ENCODE data around the gene PLRG1. TPM values are rescaled to one million over a fixed set of nuclear protein-coding genes. Genes with fewer than 3 reads are reported as not detected.
A peak's percentile ranks its signal among the peaks of the same experiment; 100 is the strongest.

The PLRG1 gene
- total RNA-seq, 1 experiment from 2014 or later: 116 TPM

- ChIA-PET CTCF (no interaction called here), POLR2A (ENCODE audit: low non-redundant PET) (no interaction called here)
- intact Hi-C loops (cut with micrococcal nuclease; ENCODE audit: unreplicated experiment): no loop called here
- no peaks in the 10 kb centered on the region for H3K9me3 ChIP-seq (ENCODE audit: low read depth, low read length, poor library complexity, severe bottlenecking)
- no TSS peak for BruUV-seq (replicated peaks)
- TF ChIP-seq EZH2 (IDR thresholded peaks at IDR 0.05; ENCODE audit: borderline replicate concordance, low read depth, low read length, poor library complexity, severe bottlenecking): no peak
- no peak for TF ChIP-seq CTCF (conservative IDR thresholded peaks at IDR 0.05; ENCODE audit: low read depth, low read length)
- H3K4me3 ChIP-seq (ENCODE audit: low read depth, low read length, poor library complexity, severe bottlenecking): no peak overlapping the region
- no peak overlapping the region for H3K27ac ChIP-seq (ENCODE audit: low read depth, low read length, poor library complexity, severe bottlenecking)
- no peak for DNase-seq (ENCODE audit: low spot score)
- no peaks in the 10 kb centered on the region for H3K36me3 ChIP-seq (ENCODE audit: insufficient read depth, low read length, poor library complexity, severe bottlenecking)
- H3K27me3 ChIP-seq (replicated peaks; ENCODE audit: insufficient read depth, low read depth, low read length, poor library complexity): no peaks in the 10 kb centered on the region
- no peaks in the 10 kb centered on the region for H3K4me1 ChIP-seq (ENCODE audit: insufficient read depth, low read length, poor library complexity, severe bottlenecking)
Measured at GRCh38 chr4:154511548-154511947, 38.7 kb downstream of the PLRG1 start.

GRCh38 chr4:154507156-154507555 lies 43.0 kb downstream of the PLRG1 start:
- no peak for TF ChIP-seq EZH2 (IDR thresholded peaks at IDR 0.05; ENCODE audit: borderline replicate concordance, low read depth, low read length, poor library complexity, severe bottlenecking)
- TF ChIP-seq CTCF (conservative IDR thresholded peaks at IDR 0.05; ENCODE audit: low read depth, low read length): no peak
- no peak for DNase-seq (ENCODE audit: low spot score)
- H3K36me3 ChIP-seq (ENCODE audit: insufficient read depth, low read length, poor library complexity, severe bottlenecking): no peaks in the 10 kb centered on the region
- H3K27me3 ChIP-seq (replicated peaks; ENCODE audit: insufficient read depth, low read depth, low read length, poor library complexity): peaks cover 12% of the 10 kb centered on the region
- CTCF ChIA-PET: no interaction called here
- intact Hi-C loops (cut with micrococcal nuclease; ENCODE audit: unreplicated experiment): loop anchor here (5.0 kb wide), 2 partner anchors 175 to 735 kb away; no protein-coding TSS in a partner anchor
- H3K4me3 ChIP-seq (ENCODE audit: low read depth, low read length, poor library complexity, severe bottlenecking): no peak overlapping the region
- H3K4me1 ChIP-seq (ENCODE audit: insufficient read depth, low read length, poor library complexity, severe bottlenecking): no peaks in the 10 kb centered on the region
- H3K9me3 ChIP-seq (ENCODE audit: low read depth, low read length, poor library complexity, severe bottlenecking): no peaks in the 10 kb centered on the region
- BruUV-seq (replicated peaks): no TSS peak
- H3K27ac ChIP-seq (ENCODE audit: low read depth, low read length, poor library complexity, severe bottlenecking): no peak overlapping the region
- POLR2A ChIA-PET (ENCODE audit: low non-redundant PET): no interaction called here

- peaks cover 12% of the 10 kb centered on the region for H3K27me3 ChIP-seq (replicated peaks; ENCODE audit: insufficient read depth, low read depth, low read length, poor library complexity)
- no peaks in the 10 kb centered on the region for H3K9me3 ChIP-seq (ENCODE audit: low read depth, low read length, poor library complexity, severe bottlenecking)
- ChIA-PET POLR2A (ENCODE audit: low non-redundant PET) (no interaction called here), CTCF (interaction anchor here (0.7 to 2.2 kb wide), 3 partner anchors 107 to 720 kb away, joined by 3 to 7 read pairs (median 7); no protein-coding TSS in a partner anchor)
- H3K4me1 ChIP-seq (ENCODE audit: insufficient read depth, low read length, poor library complexity, severe bottlenecking): no peaks in the 10 kb centered on the region
- no peak overlapping the region for H3K27ac ChIP-seq (ENCODE audit: low read depth, low read length, poor library complexity, severe bottlenecking)
- intact Hi-C loops (cut with micrococcal nuclease; ENCODE audit: unreplicated experiment): loop anchor here (1.0 to 5.0 kb wide), 3 partner anchors 107 to 734 kb away; no protein-coding TSS in a partner anchor
- H3K4me3 ChIP-seq (ENCODE audit: low read depth, low read length, poor library complexity, severe bottlenecking): no peak overlapping the region
- BruUV-seq (replicated peaks): no TSS peak
- H3K36me3 ChIP-seq (ENCODE audit: insufficient read depth, low read length, poor library complexity, severe bottlenecking): no peaks in the 10 kb centered on the region
- DNase-seq (ENCODE audit: low spot score): peak; percentile 47
- peak; percentile 61 for TF ChIP-seq CTCF (conservative IDR thresholded peaks at IDR 0.05; ENCODE audit: low read depth, low read length)
- no peak for TF ChIP-seq EZH2 (IDR thresholded peaks at IDR 0.05; ENCODE audit: borderline replicate concordance, low read depth, low read length, poor library complexity, severe bottlenecking)
Measured at GRCh38 chr4:154506253-154506652, 43.9 kb downstream of the PLRG1 start.

Data from A673 (cell line).